OCI-LY3 (cell line): ENCODE measurements around the gene KLHL30.

Experiments
- EZH2phosphoT487 ChIP-seq: fragments of 200-600 bp; shearing (Covaris generic); IDR thresholded peaks from 2 replicates; pipeline ENCODE4 v1.6.1; 2018; ENCODE audit warnings: antibody characterized with exemption, mixed run types, low read depth
- TF ChIP-seq, protein P1 (sequence below): fragments of 200-600, 300-600 bp; sonication (generic); IDR thresholded peaks from 2 replicates; pipeline ENCODE4 v1.5.1; 2014; ENCODE audit warnings: antibody characterized with exemption, low read length, low read depth

DNA sequence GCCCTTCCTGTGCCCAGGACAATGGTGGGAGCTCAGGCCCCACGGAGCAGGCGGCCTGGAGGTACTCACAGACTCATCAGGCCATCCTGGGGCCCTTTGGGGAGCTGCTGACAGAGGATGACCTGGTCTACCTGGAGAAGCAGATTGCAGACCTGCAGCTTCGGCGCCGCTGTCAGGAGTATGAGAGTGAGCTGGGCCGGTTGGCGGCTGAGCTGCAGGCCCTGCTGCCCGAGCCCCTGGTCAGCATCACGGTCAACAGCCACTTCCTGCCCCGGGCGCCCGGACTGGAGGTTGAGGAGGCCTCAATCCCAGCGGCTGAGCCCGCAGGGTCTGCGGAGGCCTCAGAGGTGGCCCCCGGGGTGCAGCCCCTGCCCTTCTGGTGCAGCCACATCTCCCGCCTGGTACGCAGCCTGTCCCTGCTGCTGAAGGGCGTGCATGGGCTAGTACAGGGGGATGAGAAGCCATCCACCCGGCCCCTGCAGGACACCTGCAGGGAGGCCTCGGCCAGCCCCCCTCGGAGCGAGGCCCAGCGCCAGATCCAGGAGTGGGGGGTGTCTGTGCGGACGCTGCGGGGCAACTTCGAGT lies 8.3 kb upstream of the KLHL30 start:
- TF ChIP-seq, protein P1, sequence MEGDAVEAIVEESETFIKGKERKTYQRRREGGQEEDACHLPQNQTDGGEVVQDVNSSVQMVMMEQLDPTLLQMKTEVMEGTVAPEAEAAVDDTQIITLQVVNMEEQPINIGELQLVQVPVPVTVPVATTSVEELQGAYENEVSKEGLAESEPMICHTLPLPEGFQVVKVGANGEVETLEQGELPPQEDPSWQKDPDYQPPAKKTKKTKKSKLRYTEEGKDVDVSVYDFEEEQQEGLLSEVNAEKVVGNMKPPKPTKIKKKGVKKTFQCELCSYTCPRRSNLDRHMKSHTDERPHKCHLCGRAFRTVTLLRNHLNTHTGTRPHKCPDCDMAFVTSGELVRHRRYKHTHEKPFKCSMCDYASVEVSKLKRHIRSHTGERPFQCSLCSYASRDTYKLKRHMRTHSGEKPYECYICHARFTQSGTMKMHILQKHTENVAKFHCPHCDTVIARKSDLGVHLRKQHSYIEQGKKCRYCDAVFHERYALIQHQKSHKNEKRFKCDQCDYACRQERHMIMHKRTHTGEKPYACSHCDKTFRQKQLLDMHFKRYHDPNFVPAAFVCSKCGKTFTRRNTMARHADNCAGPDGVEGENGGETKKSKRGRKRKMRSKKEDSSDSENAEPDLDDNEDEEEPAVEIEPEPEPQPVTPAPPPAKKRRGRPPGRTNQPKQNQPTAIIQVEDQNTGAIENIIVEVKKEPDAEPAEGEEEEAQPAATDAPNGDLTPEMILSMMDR = no peak
- no peak for TF ChIP-seq EZH2phosphoT487
